ENCODE results near the gene NKD1.

Gene NKD1

GRCh38 chr16:50679676-50680555, 131.7 kb downstream of the NKD1 start:
- no peak overlapping the region for H4K8ac ChIP-seq (ENCODE audit: low read length)
- peaks cover 9 to 24% of the 10 kb centered on the region in 2 experiments for H3K27me3 ChIP-seq (ENCODE audit: control insufficient read depth in 1 of 2, insufficient read depth in 1 of 2, low read length in 2 of 2)
- H2BK5ac ChIP-seq (ENCODE audit: low read depth, low read length, poor library complexity, severe bottlenecking), result no peak overlapping the region
- no peak overlapping the region for H3K4ac ChIP-seq (ENCODE audit: low read depth in 1 of 2, low read length in 2 of 2)
- H2AK5ac ChIP-seq (ENCODE audit: low read length, severe bottlenecking), result no peak overlapping the region
- H3K23ac ChIP-seq (ENCODE audit: low read length in 2 of 2), result no peak overlapping the region
- H2BK12ac ChIP-seq (ENCODE audit: low read length in 2 of 2), result no peak overlapping the region
- no peak overlapping the region for H4K91ac ChIP-seq (ENCODE audit: low read length)
- H3K9ac ChIP-seq (ENCODE audit: low read length), result no peak overlapping the region
- no peaks in the 10 kb centered on the region for H3K79me1 ChIP-seq (replicated peaks; ENCODE audit: low read length, poor library complexity, severe bottlenecking)
- H3K18ac ChIP-seq (ENCODE audit: low read depth in 1 of 2, low read length in 2 of 2), result no peak overlapping the region
- H3K9me3 ChIP-seq (ENCODE audit: control insufficient read depth, low read length), result no peaks in the 10 kb centered on the region
- DNase-seq, result no peak
- H3K4me1 ChIP-seq (ENCODE audit: control insufficient read depth, insufficient read depth, low read depth, low read length), result no peaks in the 10 kb centered on the region
- H2BK15ac ChIP-seq (ENCODE audit: low read depth, poor library complexity, severe bottlenecking), result no peak overlapping the region
- no peaks in the 10 kb centered on the region for H3K36me3 ChIP-seq (ENCODE audit: control insufficient read depth in 1 of 2, insufficient read depth in 2 of 2, low read depth in 1 of 2, low read length in 2 of 2)
- H3K4me3 ChIP-seq (ENCODE audit: insufficient read depth in 1 of 2, low read depth in 1 of 2, low read length in 2 of 2), result no peak overlapping the region
- no peak overlapping the region for H3K27ac ChIP-seq (ENCODE audit: low read length, poor library complexity, severe bottlenecking)
- no peak overlapping the region for H2BK120ac ChIP-seq (ENCODE audit: low read depth, low read length)
- H2AFZ ChIP-seq (ENCODE audit: low read depth, low read length), result no peak overlapping the region
- 88% methylated on average over 5 of the region's 6 CpGs for WGBS
- H3K14ac ChIP-seq (ENCODE audit: low read length in 2 of 2), result no peak overlapping the region
- no peak overlapping the region for H3K4me2 ChIP-seq (ENCODE audit: low read length, poor library complexity, severe bottlenecking)

- no peak overlapping the region for H2BK120ac ChIP-seq (ENCODE audit: low read depth, low read length)
- H3K4me2 ChIP-seq (ENCODE audit: low read length, poor library complexity, severe bottlenecking), result no peak overlapping the region
- H3K9ac ChIP-seq (ENCODE audit: low read length), result no peak overlapping the region
- H3K4ac ChIP-seq (ENCODE audit: low read depth in 1 of 2, low read length in 2 of 2), result no peak overlapping the region
- no peaks in the 10 kb centered on the region for H3K9me3 ChIP-seq (ENCODE audit: control insufficient read depth, low read length)
- no peak overlapping the region for H2BK5ac ChIP-seq (ENCODE audit: low read depth, low read length, poor library complexity, severe bottlenecking)
- H4K91ac ChIP-seq (ENCODE audit: low read length), result no peak overlapping the region
- WGBS, result 83% methylated on average over 3 of the region's 3 CpGs
- H3K79me1 ChIP-seq (replicated peaks; ENCODE audit: low read length, poor library complexity, severe bottlenecking), result no peaks in the 10 kb centered on the region
- no peak overlapping the region for H3K27ac ChIP-seq (ENCODE audit: low read length, poor library complexity, severe bottlenecking)
- no peak overlapping the region for H3K4me3 ChIP-seq (ENCODE audit: insufficient read depth in 1 of 2, low read depth in 1 of 2, low read length in 2 of 2)
- no peak overlapping the region for H2AFZ ChIP-seq (ENCODE audit: low read depth, low read length)
- H2BK15ac ChIP-seq (ENCODE audit: low read depth, poor library complexity, severe bottlenecking), result no peak overlapping the region
- no peak overlapping the region for H2AK5ac ChIP-seq (ENCODE audit: low read length, severe bottlenecking)
- H3K18ac ChIP-seq (ENCODE audit: low read depth in 1 of 2, low read length in 2 of 2), result no peak overlapping the region
- no peak overlapping the region for H3K14ac ChIP-seq (ENCODE audit: low read length in 2 of 2)
- H3K4me1 ChIP-seq (ENCODE audit: control insufficient read depth, insufficient read depth, low read depth, low read length), result no peaks in the 10 kb centered on the region
- H3K36me3 ChIP-seq (ENCODE audit: control insufficient read depth in 1 of 2, insufficient read depth in 2 of 2, low read depth in 1 of 2, low read length in 2 of 2), result no peaks in the 10 kb centered on the region
- no peak for DNase-seq
- no peak overlapping the region for H3K23ac ChIP-seq (ENCODE audit: low read length in 2 of 2)
- no peak overlapping the region for H4K8ac ChIP-seq (ENCODE audit: low read length)
- H2BK12ac ChIP-seq (ENCODE audit: low read length in 2 of 2), result no peak overlapping the region
- H3K27me3 ChIP-seq (ENCODE audit: control insufficient read depth in 1 of 2, insufficient read depth in 1 of 2, low read length in 2 of 2), result peaks cover 9 to 18% of the 10 kb centered on the region in 2 experiments
Observed at GRCh38 chr16:50680556-50680893, 132.3 kb downstream of the NKD1 start.

- Histone ChIP-seq H3K9me3 (ENCODE audit: control insufficient read depth, low read length) (no peaks in the 10 kb centered on the region), H2AFZ (ENCODE audit: low read depth, low read length) (no peak within 1 kb of the TSS), H3K4me3 (ENCODE audit: insufficient read depth in 1 of 2, low read depth in 1 of 2, low read length in 2 of 2) (no peak within 1 kb of the TSS), H3K4ac (ENCODE audit: low read depth in 1 of 2, low read length in 2 of 2) (no peak within 1 kb of the TSS), H2BK120ac (ENCODE audit: low read depth, low read length) (no peak within 1 kb of the TSS), H4K8ac (ENCODE audit: low read length) (no peak within 1 kb of the TSS), H3K18ac (ENCODE audit: low read depth in 1 of 2, low read length in 2 of 2) (no peak within 1 kb of the TSS), H3K36me3 (ENCODE audit: control insufficient read depth in 1 of 2, insufficient read depth in 2 of 2, low read depth in 1 of 2, low read length in 2 of 2) (no peaks in the 10 kb centered on the region), H3K4me2 (ENCODE audit: low read length, poor library complexity, severe bottlenecking) (no peak within 1 kb of the TSS), H2AK5ac (ENCODE audit: low read length, severe bottlenecking) (no peak within 1 kb of the TSS), H3K27me3 (ENCODE audit: control insufficient read depth in 1 of 2, insufficient read depth in 1 of 2, low read length in 2 of 2) (peaks cover 9 to 10% of the 10 kb centered on the region in 2 experiments), H3K9ac (ENCODE audit: low read length) (no peak within 1 kb of the TSS), H3K4me1 (ENCODE audit: control insufficient read depth, insufficient read depth, low read depth, low read length) (no peaks in the 10 kb centered on the region), H4K91ac (ENCODE audit: low read length) (no peak within 1 kb of the TSS), H2BK12ac (ENCODE audit: low read length in 2 of 2) (no peak within 1 kb of the TSS), H2BK15ac (ENCODE audit: low read depth, poor library complexity, severe bottlenecking) (no peak within 1 kb of the TSS), H3K14ac (ENCODE audit: low read length in 2 of 2) (peak within 1 kb of the TSS in 1 of 2 experiments; percentile 58), H3K27ac (ENCODE audit: low read length, poor library complexity, severe bottlenecking) (no peak within 1 kb of the TSS), H3K23ac (ENCODE audit: low read length in 2 of 2) (no peak within 1 kb of the TSS), H2BK5ac (ENCODE audit: low read depth, low read length, poor library complexity, severe bottlenecking) (no peak within 1 kb of the TSS), H3K79me1 (replicated peaks; ENCODE audit: low read length, poor library complexity, severe bottlenecking) (no peaks in the 10 kb centered on the region)
- DNase-seq, result no peak
- 87% methylated on average over 16 of the region's 16 CpGs for WGBS
Observed at GRCh38 chr16:50681021-50681885, 133.1 kb downstream of the NKD1 start, which contains the start of gene SNX20. Gene SNX20, minus strand, starts transcription at chr16:50681312. Its CDS starts 3,786 bp downstream, at chr16:50677526.

All from mesenchymal stem cell (in vitro differentiated cells and primary cell).